HG02642 (cell line): Measurements from ENCODE around the gene MANF.
"Not testable (repeated sequence)": the region's sequence is repeated elsewhere in the genome, so short reads cannot be mapped to it uniquely, and the experiment has no call there.

Experiments
- ATAC-seq: cut with Tn5 transposase; IDR thresholded peaks from one replicate; pipeline ENCODE4 v1.9.1; 2021; ENCODE audit warnings: mild to moderate bottlenecking; ENCODE audit not compliant: unreplicated experiment, poor library complexity

The MANF gene

DNA sequence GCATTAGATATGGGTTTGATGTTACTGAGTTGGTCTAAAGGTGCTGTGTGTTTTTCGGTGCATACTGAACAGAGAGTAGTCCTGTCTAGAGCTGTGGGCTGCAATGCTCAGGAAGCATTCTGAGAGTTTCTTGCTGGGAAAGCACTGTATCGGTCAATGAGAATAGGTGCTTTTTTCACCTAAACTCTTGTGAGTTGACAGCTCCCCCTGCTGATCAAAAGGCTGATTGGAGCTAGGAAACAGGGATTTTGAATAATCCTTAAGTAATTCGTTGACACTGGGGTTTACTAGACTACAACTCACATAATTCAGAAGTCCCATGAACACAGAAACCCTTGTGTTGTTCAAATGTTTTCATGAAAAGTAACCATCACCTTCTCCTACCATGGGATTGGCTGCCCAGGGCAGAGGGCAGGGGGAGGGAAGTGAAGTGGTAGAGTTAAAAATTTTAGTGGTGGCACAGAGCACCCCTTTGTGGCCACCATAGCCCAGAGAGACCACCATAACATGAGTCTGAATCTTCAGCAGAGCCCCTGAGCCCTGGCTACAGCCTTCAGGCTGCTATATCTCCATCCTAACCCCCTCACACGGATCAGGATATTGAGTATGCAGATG is 13.0 kb upstream of the MANF start:
- no peak for ATAC-seq

- no peak for ATAC-seq
Observed at GRCh38 chr3:51373658-51374421, 11.3 kb upstream of the MANF start.

DNA sequence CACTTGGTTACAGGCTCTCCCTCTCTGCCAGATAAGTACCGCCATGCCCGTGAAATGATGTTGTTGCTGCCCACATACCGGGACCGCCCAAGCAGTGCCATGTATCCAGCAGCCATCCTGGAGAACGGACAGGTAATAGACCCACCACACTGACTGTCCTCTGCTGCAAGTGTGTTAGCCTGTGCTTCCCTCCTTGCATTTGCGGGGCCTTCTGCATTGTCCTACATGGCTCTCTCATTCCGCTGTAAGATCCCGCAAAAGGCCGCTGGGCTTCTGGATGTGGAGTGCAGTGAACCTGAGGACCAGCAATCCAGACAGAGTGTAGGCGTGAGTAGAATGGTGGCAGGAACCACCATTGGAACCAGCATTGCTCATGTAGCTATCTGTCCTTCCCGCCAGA is 10.6 kb upstream of the MANF start:
- ATAC-seq = no peak

DNA sequence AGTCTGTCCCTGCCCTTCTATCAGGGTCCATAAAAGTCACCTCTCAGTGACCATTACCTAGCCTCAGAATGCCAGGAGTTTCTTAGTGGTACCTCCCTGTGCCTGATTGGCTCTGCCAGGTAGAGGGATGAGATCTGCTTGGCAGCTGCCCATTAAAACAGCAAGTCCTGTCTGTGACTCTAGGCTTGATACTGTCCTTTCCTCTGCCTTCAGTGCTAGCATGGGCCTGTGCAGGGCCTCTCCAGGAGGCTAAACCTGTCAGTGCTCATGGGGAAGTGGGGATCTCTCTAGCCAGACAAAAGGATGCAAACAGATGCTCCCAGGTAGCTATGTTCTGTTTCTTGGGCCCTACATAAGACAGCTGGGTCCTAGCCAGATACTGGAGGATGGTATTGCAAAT is 10.0 kb upstream of the MANF start:
- no peak for ATAC-seq

- no peak for ATAC-seq
Observed at GRCh38 chr3:51375571-51375970, 9.5 kb upstream of the MANF start.

GRCh38 chr3:51378065-51378464 is 7.0 kb upstream of the MANF start:
- no peak for ATAC-seq

DNA sequence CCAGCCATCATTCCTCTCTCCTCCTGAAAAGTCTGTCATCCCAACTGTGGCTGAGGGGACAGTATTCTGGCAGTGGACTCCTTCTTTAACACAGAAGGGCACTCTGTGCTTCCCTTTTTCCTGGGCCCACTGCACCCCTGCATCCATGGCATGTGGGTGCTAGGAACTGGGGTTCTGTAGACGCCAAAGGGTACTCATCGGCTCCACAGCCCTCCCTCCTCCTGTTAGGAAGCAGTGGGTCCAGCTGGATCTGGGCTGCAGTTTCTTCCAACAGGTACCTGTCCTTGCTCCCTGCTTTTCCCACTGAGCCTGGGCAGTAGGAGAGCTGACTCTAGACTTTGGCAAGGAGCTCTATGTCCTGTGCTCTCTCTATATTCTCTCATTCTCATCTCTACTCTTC is 6.4 kb upstream of the MANF start:
- ATAC-seq = no peak

DNA sequence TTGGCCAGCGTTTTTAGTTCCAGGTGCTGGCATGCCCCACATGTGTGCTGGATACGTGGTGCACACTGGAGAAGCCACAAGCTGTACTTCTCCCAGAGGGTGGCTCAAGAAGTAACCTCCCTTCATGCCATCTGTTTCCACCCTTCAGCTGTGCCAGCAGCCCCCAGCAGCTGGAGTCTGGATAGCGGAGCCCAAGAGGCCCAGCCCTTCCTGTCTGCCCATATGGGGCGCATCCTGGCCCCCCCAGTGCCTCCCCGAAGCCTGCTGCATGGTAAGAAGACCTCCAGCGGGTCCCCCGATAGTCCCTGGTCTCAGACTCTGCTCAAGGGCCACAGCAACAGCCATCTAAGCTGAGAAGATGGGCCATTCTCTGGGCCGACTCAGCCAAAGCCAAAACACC is 5.8 kb upstream of the MANF start:
- ATAC-seq = no peak

DNA sequence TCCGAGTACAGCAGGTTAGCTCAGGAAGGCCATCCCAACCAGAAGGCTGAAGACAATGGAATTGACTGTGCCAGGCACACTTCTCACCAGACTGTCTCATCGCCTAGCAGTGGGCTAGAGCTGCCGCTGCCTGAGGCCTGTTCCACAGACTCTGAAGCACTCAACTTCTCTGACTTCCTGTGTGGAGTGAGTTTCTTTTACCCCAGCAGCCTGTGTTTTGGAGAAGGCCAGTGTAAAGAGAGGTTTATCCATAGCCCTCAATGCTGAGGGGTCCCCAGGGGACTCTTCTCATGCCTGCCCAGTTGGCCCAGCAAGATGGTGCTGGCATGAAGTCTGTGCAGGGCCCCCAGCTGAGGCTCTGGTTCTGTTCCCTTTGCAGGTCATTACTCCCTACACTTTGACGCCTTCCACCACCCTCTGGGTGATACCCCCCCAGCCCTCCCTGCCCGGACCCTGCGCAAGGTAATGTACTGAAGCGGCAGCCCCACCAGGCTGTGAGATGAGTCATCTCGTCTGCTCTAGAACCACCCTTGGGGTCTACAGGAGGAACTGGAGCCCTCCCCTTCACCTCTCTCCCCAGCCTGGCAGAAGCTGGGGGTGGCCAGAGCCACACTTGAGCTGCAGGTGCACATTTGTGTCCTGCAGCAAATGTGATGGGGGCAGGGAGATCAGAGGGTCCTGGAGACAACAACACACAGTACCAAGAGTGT is 5.2 kb upstream of the MANF start:
- no peak for ATAC-seq

DNA sequence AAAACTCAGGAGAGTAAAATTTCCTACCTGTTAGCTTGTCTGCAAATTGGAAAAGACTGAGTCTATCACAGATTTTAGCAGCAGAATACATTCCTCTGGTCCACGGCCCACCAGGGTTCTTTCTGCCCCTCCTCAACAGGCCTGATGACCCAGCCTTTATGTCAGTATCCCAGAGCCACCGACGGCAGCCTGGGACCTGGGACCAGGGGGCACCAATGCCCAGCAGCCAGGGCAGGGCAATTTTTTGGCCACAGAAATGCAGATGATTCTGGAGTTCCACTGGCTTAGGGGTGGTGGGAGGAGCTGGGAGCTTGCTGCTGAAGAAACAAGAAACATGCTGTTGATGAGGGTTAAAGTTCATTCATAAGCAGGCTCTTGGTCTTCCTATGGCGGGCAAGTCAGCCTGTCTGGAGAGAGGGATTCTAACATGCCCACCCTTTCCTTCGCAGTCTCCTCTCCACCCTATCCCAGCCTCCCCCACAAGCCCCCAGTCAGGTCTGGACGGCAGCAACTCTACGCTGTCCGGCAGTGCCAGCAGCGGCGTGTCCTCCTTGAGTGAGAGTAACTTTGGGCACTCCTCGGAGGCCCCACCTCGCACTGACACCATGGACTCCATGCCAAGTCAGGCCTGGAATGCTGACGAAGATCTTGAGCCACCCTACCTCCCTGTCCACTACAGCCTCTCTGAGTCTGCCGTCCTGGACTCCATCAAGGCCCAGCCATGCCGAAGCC is 4.3 kb upstream of the MANF start:
- ATAC-seq = no peak

DNA sequence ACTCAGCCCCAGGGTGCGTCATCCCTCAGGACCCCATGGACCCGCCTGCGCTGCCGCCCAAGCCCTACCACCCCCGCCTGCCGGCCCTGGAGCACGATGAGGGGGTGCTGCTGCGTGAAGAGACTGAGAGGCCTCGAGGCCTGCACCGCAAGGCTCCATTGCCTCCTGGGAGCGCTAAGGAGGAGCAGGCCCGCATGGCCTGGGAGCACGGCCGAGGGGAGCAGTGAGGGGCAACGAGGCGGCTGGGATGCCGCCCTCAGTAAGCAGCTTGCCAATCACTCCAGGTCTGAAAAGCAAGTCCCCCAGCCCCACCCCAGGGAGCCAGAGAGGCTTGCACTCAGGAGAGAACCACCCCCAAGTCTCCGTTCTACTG is 3.8 kb upstream of the MANF start:
- ATAC-seq = no peak

- ATAC-seq = no peak
Observed at GRCh38 chr3:51382076-51382745, 2.9 kb upstream of the MANF start.

DNA sequence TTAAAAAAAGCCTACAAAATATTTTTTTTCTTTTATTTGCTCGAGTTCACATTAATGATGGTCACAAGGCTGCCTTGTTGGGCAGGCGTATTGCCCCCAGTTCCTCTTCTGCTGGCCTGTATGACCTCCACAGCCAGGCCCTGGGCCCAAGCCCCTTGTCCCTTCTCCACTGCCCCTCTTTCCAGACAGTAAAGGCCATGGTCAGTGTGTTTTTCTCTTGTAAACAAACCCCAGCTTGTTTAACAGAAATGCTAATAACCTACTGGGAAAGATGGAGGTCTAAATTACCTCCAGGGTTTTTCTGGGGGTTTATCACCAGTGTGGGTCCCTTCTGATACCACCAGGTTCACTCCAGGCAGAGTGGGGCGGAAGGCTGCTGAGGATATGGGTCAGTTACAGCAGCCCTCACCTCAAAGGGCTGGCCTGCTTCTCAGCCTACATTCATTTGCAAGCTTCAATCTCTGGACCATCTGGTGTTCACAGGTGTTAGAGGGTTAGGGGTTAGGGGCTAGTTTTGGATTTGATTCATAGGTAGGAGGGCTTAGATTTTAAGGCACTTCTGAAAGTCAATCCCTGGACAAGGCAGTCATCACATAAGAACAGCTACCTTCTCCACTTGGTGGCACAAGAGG is 2.0 kb upstream of the MANF start:
- no peak for ATAC-seq

DNA sequence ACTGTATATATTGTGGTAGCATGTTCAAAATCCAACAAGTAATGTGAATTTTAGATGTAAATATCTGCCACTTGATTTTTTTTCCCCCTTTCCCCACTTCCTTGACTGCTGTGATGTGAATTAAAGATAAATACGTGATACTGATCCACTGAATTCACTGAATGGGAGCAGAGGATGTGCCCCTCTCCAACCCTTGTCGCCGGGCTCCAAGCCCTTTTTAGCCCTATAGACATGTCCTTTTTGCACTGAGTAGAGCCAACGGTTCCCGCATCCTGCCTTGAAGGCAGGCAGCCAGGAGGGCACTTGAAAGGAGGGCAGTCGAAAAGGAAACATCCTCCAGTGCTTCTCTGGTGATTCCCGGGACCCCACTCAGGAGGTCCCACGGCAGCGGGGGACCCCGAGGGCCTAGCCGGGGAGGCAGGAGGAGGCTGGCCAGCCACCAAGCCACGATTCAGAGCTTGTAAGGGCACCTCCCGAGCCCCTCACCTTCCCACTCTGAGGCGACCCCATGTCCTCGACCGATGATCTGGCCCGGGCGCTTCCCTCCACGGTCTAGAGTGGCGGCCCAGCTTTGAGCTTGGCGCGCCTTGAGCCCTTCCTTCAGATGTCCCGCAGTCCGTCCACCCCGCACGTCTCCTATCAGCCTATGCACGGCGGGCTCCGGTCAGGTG is 901 bp upstream of the MANF start:
- ATAC-seq = peak; percentile 12

DNA sequence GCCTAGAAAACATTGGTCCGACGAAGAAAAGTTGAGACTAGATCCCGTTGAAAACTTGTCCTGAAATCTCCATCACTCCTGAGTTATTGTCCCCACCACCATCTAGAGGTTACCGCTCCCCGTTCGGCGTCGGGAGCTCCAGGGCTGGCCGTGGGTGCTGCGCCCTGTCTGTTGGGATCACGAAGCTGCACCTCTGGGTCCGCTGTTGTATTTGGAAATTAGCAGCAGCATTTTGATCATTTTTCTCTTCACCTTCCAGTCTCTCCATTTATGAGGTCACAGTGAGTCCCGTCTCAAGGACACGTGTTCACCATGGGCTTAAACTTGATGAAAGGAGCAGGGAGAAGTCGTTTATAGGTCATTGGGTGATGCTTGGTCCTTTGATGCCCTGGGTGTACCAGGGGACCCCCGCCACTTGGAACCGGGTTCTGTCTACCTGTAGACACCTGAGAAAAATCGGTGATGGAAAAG is 565 bp downstream of the MANF start:
- no peak for ATAC-seq

DNA sequence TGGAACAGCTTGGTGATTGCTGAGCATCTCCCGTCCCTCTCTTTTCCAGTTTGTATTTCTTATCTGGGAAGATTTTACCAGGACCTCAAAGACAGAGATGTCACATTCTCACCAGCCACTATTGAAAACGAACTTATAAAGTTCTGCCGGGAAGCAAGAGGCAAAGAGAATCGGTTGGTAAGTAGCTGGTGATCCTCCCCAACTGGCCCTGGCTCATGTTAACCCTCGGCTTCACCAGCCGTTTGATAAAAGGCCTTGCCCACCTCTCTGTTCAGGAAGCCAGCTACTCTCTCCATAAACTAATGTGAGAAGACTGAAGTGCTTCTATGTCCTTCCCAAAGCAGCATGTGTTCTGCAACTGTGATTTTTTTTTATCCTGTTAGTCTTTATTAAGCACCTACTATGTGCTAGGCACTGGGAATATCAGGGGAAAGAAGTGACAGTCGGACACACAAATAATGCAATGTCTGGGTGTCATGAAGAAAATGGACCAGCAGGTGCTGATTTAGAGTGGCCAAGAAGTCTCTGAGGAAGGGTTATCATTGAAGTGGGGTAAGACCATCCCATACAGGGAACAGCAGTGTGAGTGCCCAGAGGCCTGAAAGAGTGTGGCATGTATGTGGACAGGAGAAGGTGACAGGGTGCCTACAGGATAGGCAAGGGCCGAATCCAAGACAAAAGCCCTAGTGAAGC is 1.2 kb downstream of the MANF start:
- ATAC-seq = no peak

DNA sequence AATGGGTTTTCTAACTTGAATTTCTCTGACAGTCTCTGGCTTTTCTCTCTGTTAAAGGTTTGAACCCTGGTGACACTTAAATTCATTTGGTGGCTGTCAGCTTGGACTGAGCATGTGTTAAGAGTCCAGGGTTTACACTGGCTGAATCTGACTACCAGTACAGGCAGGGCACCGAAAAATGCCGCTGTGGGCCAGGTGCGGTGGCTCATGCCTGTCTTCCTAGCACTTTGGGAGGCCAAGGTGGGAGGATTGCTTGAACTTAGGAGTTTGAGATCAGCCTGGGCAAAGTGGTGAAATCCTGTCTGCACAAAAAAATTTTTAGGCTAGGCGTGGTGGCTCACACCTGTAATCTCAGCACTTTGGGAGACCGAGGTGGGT is 1.8 kb downstream of the MANF start:
- ATAC-seq = no peak

- not testable (repeated sequence) for ATAC-seq
Observed at GRCh38 chr3:51387281-51387680, 2.2 kb downstream of the MANF start.
